HepG2 (cell line): ENCODE results near the gene IFT52. TPM values are rescaled to one million over a fixed set of nuclear protein-coding genes. Genes with fewer than 3 reads are reported as not detected.

ENCODE experiments used
- KDM5A ChIP-seq: fragments of 200-600 bp; sonication (generic); IDR thresholded peaks from 2 replicates; pipeline ENCODE4 v1.7.0; 2018; ENCODE audit warnings: antibody characterized with exemption, mild to moderate bottlenecking, low read length, borderline replicate concordance
- MAZ ChIP-seq, 2 experiments: sonication (generic) in 1 of 2; formaldehyde crosslinking in 1 of 2; IDR thresholded peaks; 2 replicates each; pipeline versions ENCODE4 v1.5.0 to v1.6.1; 2012 to 2020; ENCODE audit warnings: low read depth in 2 of 2, mild to moderate bottlenecking in 2 of 2, borderline replicate concordance in 1 of 2, improper control_type of control experiment in 1 of 2, low read length in 1 of 2, missing genetic modification reagents in 1 of 2, moderate library complexity in 1 of 2
- MNT ChIP-seq: fragments of 450-650 bp; IDR thresholded peaks from 2 replicates; pipeline ENCODE4 v1.6.1; 2016
- TFAP4 ChIP-seq: sonication (generic); IDR thresholded peaks from 2 replicates; pipeline ENCODE4 v1.6.1; 2016; ENCODE audit warnings: low read depth, borderline replicate concordance
- ZBTB20 ChIP-seq: sonication (generic); formaldehyde crosslinking; IDR thresholded peaks from 2 replicates; pipeline ENCODE4 v1.8.1; 2023; ENCODE audit warnings: missing genetic modification reagents, low read depth, mild to moderate bottlenecking, borderline replicate concordance
- ZBTB40 ChIP-seq, 2 experiments: fragments of 450-650 bp in 1 of 2; sonication (generic) in 1 of 2; formaldehyde crosslinking in 1 of 2; IDR thresholded peaks; 2 replicates each; pipeline versions ENCODE4 v1.6.1 to v1.8.0; 2016 to 2022; ENCODE audit warnings: antibody characterized with exemption in 1 of 2, mild to moderate bottlenecking in 1 of 2, missing genetic modification reagents in 1 of 2
- ZBTB46 ChIP-seq: sonication (generic); formaldehyde crosslinking; IDR thresholded peaks from 2 replicates; pipeline ENCODE4 v1.4.0; 2020; ENCODE audit warnings: mild to moderate bottlenecking, missing genetic modification reagents, borderline replicate concordance
- ZNF224 ChIP-seq: sonication (generic); formaldehyde crosslinking; IDR thresholded peaks from 2 replicates; pipeline ENCODE4 v1.5.0; 2020; ENCODE audit warnings: mild to moderate bottlenecking, missing genetic modification reagents
- ZNF552 ChIP-seq: sonication (generic); formaldehyde crosslinking; IDR thresholded peaks from 2 replicates; pipeline ENCODE4 v1.9.0; 2022; ENCODE audit warnings: missing genetic modification reagents, mild to moderate bottlenecking, borderline replicate concordance
- ZSCAN22 ChIP-seq: sonication (generic); formaldehyde crosslinking; IDR thresholded peaks from 2 replicates; pipeline ENCODE4 v1.4.0; 2020; ENCODE audit warnings: mild to moderate bottlenecking, missing genetic modification reagents
- ZSCAN29 ChIP-seq: sonication (generic); formaldehyde crosslinking; conservative IDR thresholded peaks from 2 replicates; pipeline ENCODE4 v1.4.0; 2020; ENCODE audit warnings: mild to moderate bottlenecking, missing genetic modification reagents
- polyA plus RNA-seq, 8 experiments: library from polyadenylated mRNA; depleted of rRNA in 3 of 8; stranded (reverse) in 7 of 8; unstranded in 1 of 8; fragments of >200 nt; fragmentation: Illumina TruSeq in 4 of 8; extraction: Trizol in 4 of 8; gene quantifications; 2 replicates each; pipeline versions ENCODE4 v1.2.1 to v1.2.3, GENCODE V29; 2011 to 2016; ENCODE audit warnings: low read depth in 4 of 8, missing spikeins in 1 of 8, mixed read lengths in 1 of 8; ENCODE audit not compliant: insufficient read depth in 1 of 8
- total RNA-seq, 5 experiments: library from RNA; depleted of rRNA; stranded (reverse); fragments of >200 nt; fragmentation: Illumina TruSeq; extraction: Trizol; gene quantifications; 2 replicates each; pipeline ENCODE4 v1.2.3, GENCODE V29; 2016; ENCODE audit warnings: low read depth in 1 of 5

IFT52 gene
- total and polyA plus RNA-seq, 2 of the 13 experiments (the other 11 are each of a cell fraction or from before 2014, with no cell fraction given), result 48.0 to 64.0 TPM

DNA sequence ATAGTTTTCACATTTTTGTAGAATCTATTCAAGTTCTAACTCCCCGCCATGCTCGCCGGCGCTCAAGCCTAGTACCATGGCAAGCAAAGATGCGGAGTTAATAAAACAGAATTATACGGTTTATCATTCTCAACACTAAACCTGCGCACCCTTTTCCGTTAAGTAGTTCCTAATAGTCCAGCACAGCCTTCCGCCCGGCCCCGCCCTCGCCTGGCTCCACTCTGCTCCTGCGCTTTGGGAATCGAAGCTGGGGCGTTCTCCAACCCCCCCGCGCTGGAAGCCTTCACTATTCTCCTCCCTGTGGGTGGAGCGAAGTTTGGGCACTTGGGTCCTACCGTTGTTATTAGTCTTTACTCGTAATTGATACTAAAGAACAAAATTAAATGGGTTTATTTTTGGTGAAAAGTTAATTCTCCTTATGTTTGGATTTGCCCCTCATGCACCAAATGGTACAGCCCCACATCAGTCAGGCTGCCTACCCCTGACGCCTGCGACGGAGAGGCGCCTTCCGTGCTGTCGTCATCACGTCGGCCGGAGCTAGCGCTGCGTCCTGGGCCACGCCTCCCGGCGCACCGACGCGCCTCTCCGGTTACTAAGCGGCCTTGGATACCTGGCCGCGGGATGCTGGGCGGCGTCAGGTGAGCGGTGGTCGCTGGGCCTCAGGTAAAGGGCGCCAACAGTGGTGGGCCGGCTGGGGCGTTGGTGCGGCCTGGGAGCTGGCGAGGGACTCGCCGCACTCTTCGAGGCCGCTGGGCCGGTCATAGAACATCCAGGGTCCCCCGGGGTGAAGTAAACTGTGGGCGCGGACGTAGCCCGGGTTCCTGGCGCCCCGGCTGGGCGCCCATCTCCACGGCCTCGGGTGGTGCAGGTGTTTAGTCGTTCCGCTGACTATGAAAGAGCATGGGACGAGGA is at the start of gene IFT52 (continued):
- TF ChIP-seq ZBTB20 (CRISPR knock-in tag) (peak; percentile 81), TFAP4 (peak; percentile 58; the same call in 1 of the 2 replicates), MNT (peak; percentile 44; the same call in 1 of the 2 replicates), KDM5A (peak; percentile 86), ZSCAN22 (CRISPR knock-in tag) (0 out of 2 replicates have a peak, but pooled peaks have one; percentile 36), MAZ (IDR thresholded peaks at IDR 0.05; ENCODE audit: borderline replicate concordance, low read depth, low read length) (no peak; the same call in 1 of the 2 replicates), MAZ (CRISPR knock-in tag; IDR thresholded peaks at IDR 0.05; ENCODE audit: low read depth) (peak; percentile 79), ZNF552 (CRISPR knock-in tag) (peak; percentile 75; the same call in 1 of the 2 replicates), ZSCAN29 (peak; percentile 46), ZBTB40 (IDR thresholded peaks at IDR 0.05) (no peak), ZBTB40 (CRISPR knock-in tag; IDR thresholded peaks at IDR 0.05) (peak; percentile 65; the same call in 1 of the 2 replicates), ZBTB46 (0 out of 2 replicates have a peak, but pooled peaks have one; percentile 55), ZNF224 (CRISPR knock-in tag) (no peak)
